ENCODE results near the gene CMC1. TPM values are rescaled to one million over a fixed set of nuclear protein-coding genes. Genes with fewer than 3 reads are reported as not detected.
A peak's percentile ranks its signal among the peaks of the same experiment; 100 is the strongest.

Gene CMC1
- total RNA-seq, 1 donor from 2014 or later = 11.8 TPM

- TF ChIP-seq CTCF (IDR thresholded peaks at IDR 0.05) = no peak
- peaks cover 1% of the 10 kb centered on the region for H3K36me3 Mint-ChIP-seq (ENCODE audit: unreplicated experiment)
- peaks cover 5% of the 10 kb centered on the region for H3K4me1 Mint-ChIP-seq (ENCODE audit: unreplicated experiment)
- H3K27me3 Mint-ChIP-seq (ENCODE audit: unreplicated experiment) = no peaks in the 10 kb centered on the region
- H3K4me3 Mint-ChIP-seq (ENCODE audit: unreplicated experiment) = no peak overlapping the region
- no peak overlapping the region for H3K27ac Mint-ChIP-seq (ENCODE audit: unreplicated experiment)
- no peak for DNase-seq (ENCODE audit: extremely low spot score, unreplicated experiment)
- no peaks in the 10 kb centered on the region for H3K9me3 Mint-ChIP-seq (ENCODE audit: unreplicated experiment)
Measured at GRCh38 chr3:28287046-28287445, 45.6 kb downstream of the CMC1 start.

- no peak overlapping the region for H3K4me3 Mint-ChIP-seq (ENCODE audit: unreplicated experiment)
- TF ChIP-seq CTCF (IDR thresholded peaks at IDR 0.05) = no peak
- H3K36me3 Mint-ChIP-seq (ENCODE audit: unreplicated experiment) = peaks cover 2% of the 10 kb centered on the region
- no peaks in the 10 kb centered on the region for H3K9me3 Mint-ChIP-seq (ENCODE audit: unreplicated experiment)
- no peak for DNase-seq (ENCODE audit: extremely low spot score, unreplicated experiment)
- H3K27me3 Mint-ChIP-seq (ENCODE audit: unreplicated experiment) = no peaks in the 10 kb centered on the region
- H3K27ac Mint-ChIP-seq (ENCODE audit: unreplicated experiment) = no peak overlapping the region
- H3K4me1 Mint-ChIP-seq (ENCODE audit: unreplicated experiment) = peaks cover 17% of the 10 kb centered on the region
Measured at GRCh38 chr3:28290863-28291300, 49.5 kb downstream of the CMC1 start.

GRCh38 chr3:28291577-28291976 lies 50.2 kb downstream of the CMC1 start:
- DNase-seq (ENCODE audit: extremely low spot score, unreplicated experiment) = no peak
- Mint-ChIP-seq H3K4me3 (ENCODE audit: unreplicated experiment) (no peak overlapping the region), H3K9me3 (ENCODE audit: unreplicated experiment) (no peaks in the 10 kb centered on the region), H3K4me1 (ENCODE audit: unreplicated experiment) (peaks cover 20% of the 10 kb centered on the region), H3K36me3 (ENCODE audit: unreplicated experiment) (peaks cover 2% of the 10 kb centered on the region), H3K27me3 (ENCODE audit: unreplicated experiment) (no peaks in the 10 kb centered on the region), H3K27ac (ENCODE audit: unreplicated experiment) (no peak overlapping the region)
- TF ChIP-seq CTCF (IDR thresholded peaks at IDR 0.05) = no peak

GRCh38 chr3:28292622-28293021 lies 51.2 kb downstream of the CMC1 start:
- Mint-ChIP-seq H3K4me1 (ENCODE audit: unreplicated experiment) (peaks cover 23% of the 10 kb centered on the region), H3K4me3 (ENCODE audit: unreplicated experiment) (no peak overlapping the region), H3K9me3 (ENCODE audit: unreplicated experiment) (no peaks in the 10 kb centered on the region), H3K27ac (ENCODE audit: unreplicated experiment) (no peak overlapping the region), H3K36me3 (ENCODE audit: unreplicated experiment) (peaks cover 2% of the 10 kb centered on the region), H3K27me3 (ENCODE audit: unreplicated experiment) (no peaks in the 10 kb centered on the region)
- TF ChIP-seq CTCF (IDR thresholded peaks at IDR 0.05) = no peak
- no peak for DNase-seq (ENCODE audit: extremely low spot score, unreplicated experiment)

- Mint-ChIP-seq H3K4me1 (ENCODE audit: unreplicated experiment) (peaks cover 28% of the 10 kb centered on the region), H3K27me3 (ENCODE audit: unreplicated experiment) (no peaks in the 10 kb centered on the region), H3K27ac (ENCODE audit: unreplicated experiment) (peak overlapping the region; percentile 73), H3K4me3 (ENCODE audit: unreplicated experiment) (no peak overlapping the region), H3K9me3 (ENCODE audit: unreplicated experiment) (no peaks in the 10 kb centered on the region), H3K36me3 (ENCODE audit: unreplicated experiment) (peaks cover 2% of the 10 kb centered on the region)
- TF ChIP-seq CTCF (IDR thresholded peaks at IDR 0.05) = no peak
- DNase-seq (ENCODE audit: extremely low spot score, unreplicated experiment) = no peak
Measured at GRCh38 chr3:28294667-28295413, 53.4 kb downstream of the CMC1 start.
